ENCODE results near the gene GTPBP3. TPM values are rescaled to one million over a fixed set of nuclear protein-coding genes. Genes with fewer than 3 reads are reported as not detected.
A peak's percentile ranks its signal among the peaks of the same experiment; 100 is the strongest.

The GTPBP3 gene
- total RNA-seq, 1 donor from 2014 or later, result 61.2 TPM

DNA sequence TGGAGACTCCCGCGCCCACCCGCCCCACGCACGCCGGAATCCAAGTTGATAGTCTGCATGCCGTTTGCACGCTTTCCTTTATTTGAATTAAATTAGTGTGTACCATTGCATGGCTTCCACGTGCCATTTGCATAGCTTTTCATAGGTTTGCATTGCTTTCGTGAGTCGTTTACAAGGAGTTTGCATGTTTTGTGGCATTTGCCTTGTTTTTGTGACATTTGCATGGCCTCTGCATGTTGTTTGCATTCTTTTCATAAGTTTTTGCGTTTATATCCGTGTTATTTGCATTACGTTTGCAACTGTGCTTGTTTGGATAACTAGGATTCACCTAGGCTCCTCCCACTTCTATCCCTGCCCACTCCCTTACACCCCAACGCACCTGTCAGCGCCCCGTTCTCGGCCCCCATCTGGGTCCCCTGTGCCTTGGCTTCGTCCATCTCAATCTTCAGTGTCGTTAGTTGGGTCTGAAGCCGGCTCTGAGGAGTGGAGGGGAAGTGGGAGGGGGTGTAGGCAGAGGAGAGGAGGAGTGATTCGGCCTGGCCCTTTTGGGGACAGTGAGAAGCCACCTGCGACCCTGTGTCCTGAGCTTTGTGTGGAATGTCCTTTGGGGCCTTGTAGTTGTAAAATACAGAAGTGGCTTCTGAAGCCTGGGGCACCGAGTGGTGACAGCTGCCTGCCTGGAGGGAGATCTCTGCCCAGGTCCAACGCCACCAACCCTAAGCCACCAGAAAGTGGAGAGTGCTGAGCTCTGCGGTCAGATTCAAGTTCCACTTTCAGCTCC, 54.2 kb downstream of the GTPBP3 start:
- Mint-ChIP-seq H3K27ac (ENCODE audit: unreplicated experiment) (no peak overlapping the region), H3K4me3 (ENCODE audit: unreplicated experiment) (peak overlapping the region; percentile 86), H3K4me1 (ENCODE audit: low read depth, unreplicated experiment) (peaks cover 5% of the 10 kb centered on the region), H3K36me3 (ENCODE audit: unreplicated experiment) (no peaks in the 10 kb centered on the region), H3K9me3 (ENCODE audit: unreplicated experiment) (peaks cover 5% of the 10 kb centered on the region), H3K27me3 (ENCODE audit: unreplicated experiment) (peaks cover 3% of the 10 kb centered on the region)
- TF ChIP-seq, protein P1, sequence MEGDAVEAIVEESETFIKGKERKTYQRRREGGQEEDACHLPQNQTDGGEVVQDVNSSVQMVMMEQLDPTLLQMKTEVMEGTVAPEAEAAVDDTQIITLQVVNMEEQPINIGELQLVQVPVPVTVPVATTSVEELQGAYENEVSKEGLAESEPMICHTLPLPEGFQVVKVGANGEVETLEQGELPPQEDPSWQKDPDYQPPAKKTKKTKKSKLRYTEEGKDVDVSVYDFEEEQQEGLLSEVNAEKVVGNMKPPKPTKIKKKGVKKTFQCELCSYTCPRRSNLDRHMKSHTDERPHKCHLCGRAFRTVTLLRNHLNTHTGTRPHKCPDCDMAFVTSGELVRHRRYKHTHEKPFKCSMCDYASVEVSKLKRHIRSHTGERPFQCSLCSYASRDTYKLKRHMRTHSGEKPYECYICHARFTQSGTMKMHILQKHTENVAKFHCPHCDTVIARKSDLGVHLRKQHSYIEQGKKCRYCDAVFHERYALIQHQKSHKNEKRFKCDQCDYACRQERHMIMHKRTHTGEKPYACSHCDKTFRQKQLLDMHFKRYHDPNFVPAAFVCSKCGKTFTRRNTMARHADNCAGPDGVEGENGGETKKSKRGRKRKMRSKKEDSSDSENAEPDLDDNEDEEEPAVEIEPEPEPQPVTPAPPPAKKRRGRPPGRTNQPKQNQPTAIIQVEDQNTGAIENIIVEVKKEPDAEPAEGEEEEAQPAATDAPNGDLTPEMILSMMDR (IDR thresholded peaks at IDR 0.05; ENCODE audit: partially characterized antibody, unreplicated experiment), result no peak
- DNase-seq, result no peak

Other genes starting within 250 kb of the GTPBP3 start
- 14.9 TPM for gene USE1, start 122.2 kb upstream of the GTPBP3 start, total RNA-seq (ENCODE audit: unreplicated experiment)
- gene OCEL1, start 111.3 kb upstream of the GTPBP3 start, total RNA-seq (ENCODE audit: unreplicated experiment), result 23.4 TPM
- gene NR2F6, start 91.6 kb upstream of the GTPBP3 start, total RNA-seq (ENCODE audit: unreplicated experiment), result 109 TPM
- not detected for gene USHBP1, start 72.8 kb upstream of the GTPBP3 start, total RNA-seq (ENCODE audit: unreplicated experiment)
- gene BABAM1, start 70.1 kb upstream of the GTPBP3 start, total RNA-seq (ENCODE audit: unreplicated experiment), result 85.7 TPM
- 9.3 TPM for gene ANKLE1, start 55.7 kb upstream of the GTPBP3 start, total RNA-seq (ENCODE audit: unreplicated experiment)
- 14.1 TPM for gene ABHD8, start 34.1 kb upstream of the GTPBP3 start, total RNA-seq (ENCODE audit: unreplicated experiment)
- gene MRPL34, start 31.7 kb upstream of the GTPBP3 start, total RNA-seq (ENCODE audit: unreplicated experiment), result 80.7 TPM
- 81.2 TPM for gene DDA1, start 28.0 kb upstream of the GTPBP3 start, total RNA-seq (ENCODE audit: unreplicated experiment)
- gene ANO8, start 2.7 kb upstream of the GTPBP3 start, total RNA-seq (ENCODE audit: unreplicated experiment), result 98.8 TPM
- gene PLVAP, start 39.8 kb downstream of the GTPBP3 start, total RNA-seq (ENCODE audit: unreplicated experiment), result not detected
- not detected for gene CCDC194, start 56.6 kb downstream of the GTPBP3 start, total RNA-seq (ENCODE audit: unreplicated experiment)
- gene BST2, start 68.1 kb downstream of the GTPBP3 start, total RNA-seq (ENCODE audit: unreplicated experiment), result 1.4 TPM
- 38.8 TPM for gene MVB12A, start 82.5 kb downstream of the GTPBP3 start, total RNA-seq (ENCODE audit: unreplicated experiment)
- gene TMEM221, start 111.1 kb downstream of the GTPBP3 start, total RNA-seq (ENCODE audit: unreplicated experiment), result not detected
- gene NXNL1, start 123.4 kb downstream of the GTPBP3 start, total RNA-seq (ENCODE audit: unreplicated experiment), result not detected
- 16.9 TPM for gene SLC27A1, start 133.0 kb downstream of the GTPBP3 start, total RNA-seq (ENCODE audit: unreplicated experiment)
- gene PGLS, start 174.1 kb downstream of the GTPBP3 start, total RNA-seq (ENCODE audit: unreplicated experiment), result 66.0 TPM
- 74.5 TPM for gene COLGALT1, start 218.1 kb downstream of the GTPBP3 start, total RNA-seq (ENCODE audit: unreplicated experiment)